ENCODE data around the gene GRIK1.

Gene GRIK1

GRCh38 chr21:29775462-29775861 lies 164.3 kb downstream of the GRIK1 start:
- DNase-seq, result no peak

GRCh38 chr21:29771491-29772066 lies 168.2 kb downstream of the GRIK1 start:
- no peak for DNase-seq

GRCh38 chr21:29763674-29764073 lies 176.1 kb downstream of the GRIK1 start:
- no peak for DNase-seq

- no peak for DNase-seq
Measured at GRCh38 chr21:29762570-29763082, 177.2 kb downstream of the GRIK1 start.

- no peak for DNase-seq
Measured at GRCh38 chr21:29753216-29753615, 186.6 kb downstream of the GRIK1 start.

- DNase-seq, result no peak
Measured at GRCh38 chr21:29751473-29752185, 188.2 kb downstream of the GRIK1 start.

- no peak for DNase-seq
Measured at GRCh38 chr21:29749957-29750356, 189.8 kb downstream of the GRIK1 start.

- DNase-seq, result no peak
Measured at GRCh38 chr21:29749223-29749622, 190.6 kb downstream of the GRIK1 start.

GRCh38 chr21:29748391-29749167 lies 191.2 kb downstream of the GRIK1 start:
- no peak for DNase-seq

GRCh38 chr21:29741761-29742160 lies 198.0 kb downstream of the GRIK1 start:
- DNase-seq, result no peak

- DNase-seq, result peak in 1 of 2 donors; percentile 15
Measured at GRCh38 chr21:29739176-29739575, 200.6 kb downstream of the GRIK1 start.

- DNase-seq, result no peak
Measured at GRCh38 chr21:29738730-29739129, 201.1 kb downstream of the GRIK1 start.

GRCh38 chr21:29737186-29737585 lies 202.6 kb downstream of the GRIK1 start:
- no peak for DNase-seq

- no peak for DNase-seq
Measured at GRCh38 chr21:29730281-29730680, 209.5 kb downstream of the GRIK1 start.

- DNase-seq, result no peak
Measured at GRCh38 chr21:29726044-29726443, 213.8 kb downstream of the GRIK1 start.

GRCh38 chr21:29725025-29725736 lies 214.6 kb downstream of the GRIK1 start:
- DNase-seq, result no peak

GRCh38 chr21:29721964-29722363 lies 217.8 kb downstream of the GRIK1 start:
- no peak for DNase-seq

GRCh38 chr21:29721221-29721620 lies 218.6 kb downstream of the GRIK1 start:
- DNase-seq, result no peak

GRCh38 chr21:29719521-29719920 lies 220.3 kb downstream of the GRIK1 start:
- no peak for DNase-seq

GRCh38 chr21:29718081-29718815 lies 221.5 kb downstream of the GRIK1 start:
- DNase-seq, result no peak

- no peak for DNase-seq
Measured at GRCh38 chr21:29717659-29718058, 222.1 kb downstream of the GRIK1 start.

- DNase-seq, result no peak
Measured at GRCh38 chr21:29716753-29717152, 223.0 kb downstream of the GRIK1 start.

Measured in inflammatory macrophage (primary cell).